LNCAP (cell line): ENCODE data around the gene ITGBL1.

Experiments
- TF ChIP-seq, protein P1 (sequence below): fragments of 450-650 bp; IDR thresholded peaks from 2 replicates; pipeline ENCODE4 v1.5.1; 2017; ENCODE audit warnings: mild to moderate bottlenecking

The ITGBL1 gene

DNA sequence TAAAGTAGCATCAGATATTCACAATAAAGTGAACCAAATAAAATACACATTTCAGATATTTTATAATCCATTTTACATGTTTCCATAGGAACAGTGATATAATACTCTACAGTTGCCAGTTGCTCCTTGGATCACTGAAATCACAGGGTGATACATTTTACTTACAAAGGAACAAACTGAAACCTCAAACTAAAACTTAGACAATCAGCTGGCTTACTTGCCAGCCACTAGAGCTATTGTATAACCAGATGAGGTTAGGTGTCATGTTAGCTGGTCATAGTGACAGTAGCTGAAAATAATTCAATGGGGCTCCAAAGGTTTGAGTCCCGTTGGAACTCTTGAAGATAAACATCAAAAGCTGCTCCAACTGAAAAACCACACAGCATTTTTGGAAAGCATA is 274.6 kb downstream of the ITGBL1 start:
- TF ChIP-seq, protein P1, sequence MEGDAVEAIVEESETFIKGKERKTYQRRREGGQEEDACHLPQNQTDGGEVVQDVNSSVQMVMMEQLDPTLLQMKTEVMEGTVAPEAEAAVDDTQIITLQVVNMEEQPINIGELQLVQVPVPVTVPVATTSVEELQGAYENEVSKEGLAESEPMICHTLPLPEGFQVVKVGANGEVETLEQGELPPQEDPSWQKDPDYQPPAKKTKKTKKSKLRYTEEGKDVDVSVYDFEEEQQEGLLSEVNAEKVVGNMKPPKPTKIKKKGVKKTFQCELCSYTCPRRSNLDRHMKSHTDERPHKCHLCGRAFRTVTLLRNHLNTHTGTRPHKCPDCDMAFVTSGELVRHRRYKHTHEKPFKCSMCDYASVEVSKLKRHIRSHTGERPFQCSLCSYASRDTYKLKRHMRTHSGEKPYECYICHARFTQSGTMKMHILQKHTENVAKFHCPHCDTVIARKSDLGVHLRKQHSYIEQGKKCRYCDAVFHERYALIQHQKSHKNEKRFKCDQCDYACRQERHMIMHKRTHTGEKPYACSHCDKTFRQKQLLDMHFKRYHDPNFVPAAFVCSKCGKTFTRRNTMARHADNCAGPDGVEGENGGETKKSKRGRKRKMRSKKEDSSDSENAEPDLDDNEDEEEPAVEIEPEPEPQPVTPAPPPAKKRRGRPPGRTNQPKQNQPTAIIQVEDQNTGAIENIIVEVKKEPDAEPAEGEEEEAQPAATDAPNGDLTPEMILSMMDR: no peak

DNA sequence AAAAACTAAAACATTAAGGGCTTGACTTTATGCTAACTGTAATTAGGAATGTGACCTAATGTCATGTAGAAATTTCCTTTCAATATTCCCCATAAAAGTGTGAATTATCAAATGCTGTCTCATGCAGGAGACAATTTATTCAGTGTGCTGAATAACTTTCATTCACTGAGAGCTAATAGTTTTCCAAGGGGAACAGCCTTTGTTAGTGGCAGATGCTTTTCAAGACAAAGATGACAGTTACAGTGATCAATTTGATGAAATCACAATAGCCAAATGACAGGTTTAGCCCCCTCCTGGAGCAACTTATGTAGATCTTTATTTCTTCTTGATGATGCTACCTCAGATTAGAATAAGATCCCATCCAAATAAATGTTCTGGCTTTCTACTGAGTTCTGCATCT is 275.5 kb downstream of the ITGBL1 start:
- TF ChIP-seq, protein P1: no peak

DNA sequence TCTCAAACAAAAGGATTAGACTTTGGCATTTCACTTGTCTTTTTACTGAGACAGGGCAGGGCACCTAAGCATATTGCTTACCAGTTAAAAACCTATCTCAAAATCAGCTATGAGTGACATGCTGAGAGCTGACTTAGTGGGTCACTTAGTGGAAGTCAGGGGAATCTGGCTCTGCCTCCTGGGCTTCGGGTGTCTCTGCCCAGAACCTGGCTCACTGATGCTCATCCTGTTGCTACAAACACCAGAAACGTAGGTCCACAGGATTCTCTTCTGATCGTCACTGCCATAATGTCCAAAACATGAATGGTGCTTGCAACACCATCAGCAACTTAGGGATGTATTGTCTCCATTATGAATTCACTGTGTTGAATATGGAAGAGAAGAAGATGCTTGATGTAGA is 276.1 kb downstream of the ITGBL1 start:
- TF ChIP-seq, protein P1: no peak

- TF ChIP-seq, protein P1: no peak
Observed at GRCh38 chr13:101730420-101731000, 278.0 kb downstream of the ITGBL1 start.

DNA sequence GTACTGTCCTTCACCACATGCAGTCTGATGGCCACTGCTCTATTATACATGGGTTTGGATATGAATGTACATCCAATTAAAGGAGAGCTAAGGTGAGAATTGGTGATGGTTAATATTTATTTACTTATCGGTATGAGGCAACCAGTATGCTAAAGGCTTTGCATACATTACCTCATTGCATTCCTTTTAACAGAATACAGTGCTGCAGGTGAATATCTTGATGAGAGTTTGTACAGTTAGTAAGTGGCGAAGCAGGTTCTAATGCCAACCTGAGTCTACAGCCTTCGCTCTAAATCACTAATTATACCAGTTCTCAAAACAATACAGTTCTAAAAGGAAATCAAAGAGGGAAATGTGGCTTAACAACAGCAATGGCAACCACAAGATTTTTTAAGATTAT is 284.1 kb downstream of the ITGBL1 start:
- TF ChIP-seq, protein P1: no peak

GRCh38 chr13:101738336-101738735 is 285.9 kb downstream of the ITGBL1 start:
- TF ChIP-seq, protein P1: no peak

DNA sequence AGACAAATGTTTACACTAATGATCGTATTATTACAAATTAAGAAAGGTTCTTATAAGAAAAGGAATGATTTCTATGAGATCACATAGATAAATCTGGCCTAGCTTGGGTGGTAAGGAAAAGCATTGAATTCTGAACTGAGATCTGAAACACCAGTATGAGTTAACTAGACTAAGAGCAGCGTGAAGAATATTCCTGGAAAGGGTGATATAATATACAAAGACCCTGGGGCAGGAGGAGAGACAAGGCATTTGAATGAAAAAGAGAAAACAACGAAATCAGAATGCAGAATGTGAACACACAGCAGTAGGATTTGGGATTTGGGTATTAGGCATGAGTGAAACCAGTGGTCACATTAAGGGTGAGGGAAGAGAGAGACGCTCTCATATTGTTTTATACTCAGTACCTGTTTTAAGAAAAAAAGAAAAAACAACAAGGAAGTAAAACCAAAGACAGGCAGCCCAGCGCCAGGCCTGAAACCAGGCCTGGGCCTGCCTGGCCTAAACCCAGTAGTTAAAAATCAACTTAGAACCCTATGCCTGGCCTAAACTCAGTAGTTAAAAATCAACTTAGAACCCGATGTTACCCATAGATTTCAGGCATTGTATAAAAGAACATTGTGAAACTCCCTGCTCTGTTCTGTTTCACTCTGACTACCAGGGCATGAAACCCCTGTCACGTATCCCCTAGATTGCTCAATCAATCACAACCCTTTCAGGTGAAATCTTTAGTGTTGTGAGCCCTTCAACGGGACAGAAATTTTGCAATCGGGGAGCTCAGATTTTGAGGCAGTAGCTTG is 287.1 kb downstream of the ITGBL1 start:
- TF ChIP-seq, protein P1: no peak
